HL-60 (cell line): ENCODE data around the gene ARHGAP24.

ENCODE experiments used
- DNase-seq, 2 experiments: peaks; one replicate each; pipeline ENCODE4 v3.0.0-alpha.2; 2010 to 2020; ENCODE audit warnings: low read depth in 1 of 2, low spot score in 1 of 2
- H3K27ac ChIP-seq: fragments of 250-450 bp; sonication (Bioruptor Pico); replicated peaks from 2 replicates; pipeline ENCODE4 v1.5.1; 2020; ENCODE audit warnings: mild to moderate bottlenecking, moderate library complexity
- H3K27me3 ChIP-seq: fragments of 250-450 bp; sonication (Bioruptor Pico); 2 replicates; pipeline ENCODE4 v1.5.1; 2021; ENCODE audit warnings: mild to moderate bottlenecking, moderate library complexity; ENCODE audit not compliant: insufficient read depth, poor library complexity, severe bottlenecking
- H3K4me3 ChIP-seq: replicated peaks from 2 replicates; pipeline ENCODE4 v1.5.1; 2011; ENCODE audit warnings: mild to moderate bottlenecking, control low read depth, low read length; ENCODE audit not compliant: insufficient read depth
- CTCF ChIP-seq: IDR thresholded peaks from one replicate; pipeline ENCODE4 v1.5.1; 2011; ENCODE audit warnings: low read length, control low read depth, inconsistent platforms; ENCODE audit not compliant: insufficient read depth
- GABPA ChIP-seq: IDR thresholded peaks from 2 replicates; pipeline ENCODE4 v1.6.1; 2012; ENCODE audit warnings: low read depth
- POLR2AphosphoS5 ChIP-seq: IDR thresholded peaks from 2 replicates; pipeline ENCODE4 v1.6.1; 2012; ENCODE audit warnings: low read depth
- REST ChIP-seq: IDR thresholded peaks from 2 replicates; pipeline ENCODE4 v1.6.1; 2012; ENCODE audit warnings: low read depth; ENCODE audit not compliant: insufficient replicate concordance
- SPI1 ChIP-seq: IDR thresholded peaks from 2 replicates; pipeline ENCODE4 v1.6.1; 2012; ENCODE audit warnings: low read depth, mild to moderate bottlenecking, borderline replicate concordance

Gene ARHGAP24

GRCh38 chr4:86043755-86044592 lies 569.0 kb downstream of the ARHGAP24 start:
- TF ChIP-seq CTCF, result peak; percentile 26
- no peak for TF ChIP-seq GABPA
- no peak overlapping the region for H3K4me3 ChIP-seq
- peak in 1 of 2 experiments; percentile 30 for DNase-seq

GRCh38 chr4:86044593-86044985 lies 569.6 kb downstream of the ARHGAP24 start:
- H3K27me3 ChIP-seq, result peaks cover 2% of the 10 kb centered on the region
- TF ChIP-seq POLR2AphosphoS5 (no peak), CTCF (no peak), GABPA (no peak), SPI1 (no peak), REST (no peak)
- no peak for DNase-seq
- H3K4me3 ChIP-seq, result no peak overlapping the region
- H3K27ac ChIP-seq, result no peak overlapping the region

More at GRCh38 chr4:86043755-86044592, 569.0 kb downstream of the ARHGAP24 start:
- peaks cover 2% of the 10 kb centered on the region for H3K27me3 ChIP-seq
- no peak overlapping the region for H3K27ac ChIP-seq

- H3K27ac ChIP-seq, result no peak overlapping the region
- no peak overlapping the region for H3K4me3 ChIP-seq
- H3K27me3 ChIP-seq, result peaks cover 2% of the 10 kb centered on the region
- no peak for TF ChIP-seq GABPA
- no peak for TF ChIP-seq SPI1
- no peak for TF ChIP-seq CTCF
- no peak for TF ChIP-seq REST
- no peak for DNase-seq
These were observed 573.5 kb downstream of the ARHGAP24 start for GRCh38 chr4:86048426-86048825.

- TF ChIP-seq GABPA (no peak), SPI1 (no peak), POLR2AphosphoS5 (no peak), CTCF (no peak), REST (no peak)
- peaks cover 2% of the 10 kb centered on the region for H3K27me3 ChIP-seq
- no peak overlapping the region for H3K4me3 ChIP-seq
- no peak overlapping the region for H3K27ac ChIP-seq
- no peak for DNase-seq
These were observed 575.5 kb downstream of the ARHGAP24 start for GRCh38 chr4:86050496-86050895.
